Thoracic aorta (tissue), 2 donors: ENCODE data around the gene MYOZ1. TPM values are rescaled to one million over a fixed set of nuclear protein-coding genes. Genes with fewer than 3 reads are reported as not detected.
A peak's percentile ranks its signal among the peaks of the same experiment; 100 is the strongest.

ENCODE experiments used
- ATAC-seq: fragments of 150-250 bp; one replicate; pipeline ENCODE4 v1.8.0; 2017; ENCODE audit warnings: low read depth; ENCODE audit not compliant: insufficient number of reproducible peaks, low FRiP score
- DNase-seq: peaks from one replicate; pipeline ENCODE4 v3.0.0-alpha.2; 2020; ENCODE audit warnings: low spot score
- H3K27ac ChIP-seq, 2 donors: fragments of 200-600 bp; sonication (generic); 1 replicate in 1 of 2; 2 replicates in 1 of 2; pipeline ENCODE4 v1.5.1; 2016; ENCODE audit warnings: mild to moderate bottlenecking in 2 of 2, moderate library complexity in 2 of 2
- H3K27me3 ChIP-seq: fragments of 200-600 bp; sonication (generic); replicated peaks from 2 replicates; pipeline ENCODE4 v1.6.0; 2016; ENCODE audit warnings: mild to moderate bottlenecking; ENCODE audit not compliant: insufficient read depth
- H3K36me3 ChIP-seq: fragments of 200-600 bp; sonication (generic); one replicate; pipeline ENCODE4 v1.5.1; 2016
- H3K4me1 ChIP-seq, 2 donors: fragments of 200-600 bp; sonication (generic); 1 replicate in 1 of 2; 2 replicates in 1 of 2; pipeline versions ENCODE4 v1.5.1 to v1.6.0; 2016; ENCODE audit warnings: low read depth in 2 of 2, mild to moderate bottlenecking in 1 of 2; ENCODE audit not compliant: control insufficient read depth in 1 of 2
- H3K4me3 ChIP-seq: fragments of 200-600 bp; sonication (generic); 2 replicates; pipeline ENCODE4 v1.5.1; 2016; ENCODE audit warnings: mild to moderate bottlenecking
- H3K9me3 ChIP-seq: fragments of 200-600 bp; sonication (generic); 2 replicates; pipeline ENCODE4 v1.5.1; 2016
- total RNA-seq, 2 donors: library from RNA; depleted of rRNA; stranded (reverse); fragments of >200 nt; gene quantifications; one replicate each; pipeline versions ENCODE4 v1.1.0 to v1.2.3, GENCODE V29; 2016
- TF ChIP-seq, protein P1 (sequence below): fragments of 200-600 bp; sonication (generic); IDR thresholded peaks from one replicate; pipeline ENCODE4 v1.5.1; 2019; ENCODE audit warnings: antibody characterized with exemption

Gene MYOZ1
- total RNA-seq, 2 donors from 2014 or later: 5.9 to 14.2 TPM

GRCh38 chr10:73649876-73650536 lies 8.7 kb upstream of the MYOZ1 start:
- Histone ChIP-seq H3K27ac (no peak overlapping the region), H3K4me1 (peaks cover 11 to 34% of the 10 kb centered on the region in 2 donors), H3K9me3 (no peaks in the 10 kb centered on the region), H3K36me3 (no peaks in the 10 kb centered on the region), H3K27me3 (no peaks in the 10 kb centered on the region), H3K4me3 (no peak overlapping the region)
- TF ChIP-seq, protein P1, sequence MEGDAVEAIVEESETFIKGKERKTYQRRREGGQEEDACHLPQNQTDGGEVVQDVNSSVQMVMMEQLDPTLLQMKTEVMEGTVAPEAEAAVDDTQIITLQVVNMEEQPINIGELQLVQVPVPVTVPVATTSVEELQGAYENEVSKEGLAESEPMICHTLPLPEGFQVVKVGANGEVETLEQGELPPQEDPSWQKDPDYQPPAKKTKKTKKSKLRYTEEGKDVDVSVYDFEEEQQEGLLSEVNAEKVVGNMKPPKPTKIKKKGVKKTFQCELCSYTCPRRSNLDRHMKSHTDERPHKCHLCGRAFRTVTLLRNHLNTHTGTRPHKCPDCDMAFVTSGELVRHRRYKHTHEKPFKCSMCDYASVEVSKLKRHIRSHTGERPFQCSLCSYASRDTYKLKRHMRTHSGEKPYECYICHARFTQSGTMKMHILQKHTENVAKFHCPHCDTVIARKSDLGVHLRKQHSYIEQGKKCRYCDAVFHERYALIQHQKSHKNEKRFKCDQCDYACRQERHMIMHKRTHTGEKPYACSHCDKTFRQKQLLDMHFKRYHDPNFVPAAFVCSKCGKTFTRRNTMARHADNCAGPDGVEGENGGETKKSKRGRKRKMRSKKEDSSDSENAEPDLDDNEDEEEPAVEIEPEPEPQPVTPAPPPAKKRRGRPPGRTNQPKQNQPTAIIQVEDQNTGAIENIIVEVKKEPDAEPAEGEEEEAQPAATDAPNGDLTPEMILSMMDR: no peak
- DNase-seq: no peak
- no peak for ATAC-seq

DNA sequence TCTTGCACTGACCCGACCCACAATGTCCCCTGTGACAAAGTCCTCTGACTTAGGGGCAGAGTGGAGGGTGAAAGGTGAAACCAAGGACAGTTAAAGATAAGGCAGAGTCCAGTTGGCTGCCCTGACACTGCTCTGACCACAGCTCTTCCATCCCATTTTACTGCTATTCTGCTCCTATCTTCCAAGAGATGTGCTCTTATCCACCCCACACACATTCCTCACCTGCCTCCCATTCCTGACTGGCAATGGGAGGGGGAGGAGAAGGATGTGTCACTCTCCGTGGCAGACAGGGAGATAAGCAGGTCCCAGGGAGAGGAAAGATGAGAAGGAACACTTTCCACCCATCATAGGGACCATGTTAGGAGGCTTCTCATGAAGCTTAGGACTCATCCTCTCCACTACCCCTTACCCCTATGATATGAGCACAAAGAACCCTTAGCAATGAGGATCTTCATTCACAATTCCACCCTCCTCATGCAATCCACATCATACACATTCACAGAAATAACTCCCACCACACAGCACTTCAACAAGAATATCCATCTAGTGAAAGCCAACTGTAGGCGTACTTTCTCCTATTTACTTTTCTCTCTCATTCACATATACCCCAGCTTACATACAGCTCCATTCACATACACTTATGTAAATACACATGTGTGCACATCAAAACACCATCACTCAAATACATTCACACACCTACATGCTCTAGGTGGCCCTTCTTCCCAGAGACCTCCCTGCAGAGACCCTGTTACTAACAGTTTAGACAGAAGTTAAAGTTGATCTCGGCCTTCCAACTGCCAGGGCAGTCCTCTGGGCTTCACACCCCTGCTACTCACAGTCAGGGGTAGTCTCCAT lies 7.9 kb upstream of the MYOZ1 start:
- Histone ChIP-seq H3K27ac (no peak overlapping the region), H3K27me3 (no peaks in the 10 kb centered on the region), H3K36me3 (no peaks in the 10 kb centered on the region), H3K4me1 (peaks cover 11 to 35% of the 10 kb centered on the region in 2 donors), H3K9me3 (no peaks in the 10 kb centered on the region), H3K4me3 (no peak overlapping the region)
- DNase-seq: no peak
- ATAC-seq: no peak
- TF ChIP-seq, protein P1: no peak

- TF ChIP-seq, protein P1: no peak
- peak overlapping the region; percentile 97 for H3K4me3 ChIP-seq
- no peaks in the 10 kb centered on the region for H3K9me3 ChIP-seq
- ATAC-seq: no peak
- peak overlapping the region; percentile 31 to 50 for H3K27ac ChIP-seq
- peaks cover 11 to 35% of the 10 kb centered on the region in 2 donors for H3K4me1 ChIP-seq
- H3K36me3 ChIP-seq: no peaks in the 10 kb centered on the region
- no peak for DNase-seq
- H3K27me3 ChIP-seq: no peaks in the 10 kb centered on the region
These were observed 6.8 kb upstream of the MYOZ1 start for GRCh38 chr10:73647875-73648651.

- DNase-seq (no peak), ATAC-seq (no peak)
- no peaks in the 10 kb centered on the region for H3K36me3 ChIP-seq
- TF ChIP-seq, protein P1: no peak
- peak overlapping the region; percentile 31 to 50 for H3K27ac ChIP-seq
- H3K27me3 ChIP-seq: no peaks in the 10 kb centered on the region
- H3K9me3 ChIP-seq: no peaks in the 10 kb centered on the region
- peak overlapping the region; percentile 97 for H3K4me3 ChIP-seq
- H3K4me1 ChIP-seq: peaks cover 11 to 36% of the 10 kb centered on the region in 2 donors
These were observed 6.1 kb upstream of the MYOZ1 start for GRCh38 chr10:73647211-73647874.
